ENCODE data around the gene FOXP4. TPM values are rescaled to one million over a fixed set of nuclear protein-coding genes. Genes with fewer than 3 reads are reported as not detected.

FOXP4 gene
- total and polyA plus RNA-seq, 2 of the 13 experiments (the other 11 are each of a cell fraction or from before 2014, with no cell fraction given), result 11.0 to 12.4 TPM

DNA sequence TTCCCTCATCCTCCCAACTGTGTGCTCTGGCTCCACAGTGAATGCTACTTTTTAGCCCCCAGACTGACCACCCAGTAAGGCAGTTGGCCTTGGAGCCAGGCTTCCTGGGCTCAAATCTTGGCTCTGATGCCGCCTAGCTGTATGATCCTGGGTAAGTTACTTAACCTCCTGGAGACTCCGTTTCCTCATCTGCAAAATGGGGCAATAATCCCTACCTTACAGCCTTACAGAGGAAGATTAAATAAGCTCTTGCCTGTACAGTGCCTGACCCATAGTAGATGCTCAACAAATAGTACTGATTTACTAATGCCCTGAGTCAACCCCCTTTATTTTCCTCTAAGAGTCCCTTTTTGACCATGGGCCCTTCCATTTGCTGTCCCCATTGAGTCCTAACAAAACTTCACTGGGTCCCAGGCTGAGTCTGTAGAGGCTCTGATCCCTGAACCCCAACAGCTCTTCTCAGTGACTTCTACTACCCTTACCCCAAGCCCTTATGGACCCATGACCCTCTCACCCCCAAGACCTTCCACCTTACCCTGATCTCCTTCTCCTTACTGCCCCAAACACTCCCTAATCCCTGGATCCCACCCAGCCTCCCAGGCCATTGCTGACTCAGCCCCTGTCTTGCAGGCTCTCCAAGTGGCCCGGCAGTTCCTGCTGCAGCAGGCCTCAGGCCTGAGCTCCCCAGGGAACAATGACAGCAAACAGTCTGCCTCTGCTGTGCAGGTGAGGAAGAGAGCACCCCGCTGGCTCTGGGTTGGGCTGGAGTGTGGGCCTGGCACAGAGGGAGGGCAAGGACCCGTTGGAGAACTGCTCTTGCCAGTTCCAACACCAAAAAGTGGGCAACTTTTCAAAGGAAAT lies 31.4 kb downstream of the FOXP4 start (continued):
- TF ChIP-seq, protein P1, sequence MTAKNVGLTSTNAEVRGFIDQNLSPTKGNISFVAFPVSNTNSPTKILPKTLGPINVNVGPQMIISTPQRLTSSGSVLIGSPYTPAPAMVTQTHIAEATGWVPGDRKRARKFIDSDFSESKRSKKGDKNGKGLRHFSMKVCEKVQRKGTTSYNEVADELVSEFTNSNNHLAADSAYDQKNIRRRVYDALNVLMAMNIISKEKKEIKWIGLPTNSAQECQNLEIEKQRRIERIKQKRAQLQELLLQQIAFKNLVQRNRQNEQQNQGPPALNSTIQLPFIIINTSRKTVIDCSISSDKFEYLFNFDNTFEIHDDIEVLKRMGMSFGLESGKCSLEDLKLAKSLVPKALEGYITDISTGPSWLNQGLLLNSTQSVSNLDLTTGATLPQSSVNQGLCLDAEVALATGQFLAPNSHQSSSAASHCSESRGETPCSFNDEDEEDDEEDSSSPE (CRISPR knock-in tag; IDR thresholded peaks at IDR 0.05), result no peak
- TF ChIP-seq CEBPB (IDR thresholded peaks at IDR 0.05; ENCODE audit: borderline replicate concordance, low read depth, low read length), result no peak
- no peak for TF ChIP-seq KLF11 (CRISPR knock-in tag; IDR thresholded peaks at IDR 0.05)
- TF ChIP-seq TCF12 (IDR thresholded peaks at IDR 0.05), result no peak
- TF ChIP-seq TCF12 (CRISPR knock-in tag; IDR thresholded peaks at IDR 0.05), result 0 out of 2 replicates have a peak, but pooled peaks have one; percentile 68
- TF ChIP-seq ZNF619 (CRISPR knock-in tag; IDR thresholded peaks at IDR 0.05), result no peak
- TF ChIP-seq SMAD9 (CRISPR knock-in tag; IDR thresholded peaks at IDR 0.05), result no peak
- TF ChIP-seq, protein P2, sequence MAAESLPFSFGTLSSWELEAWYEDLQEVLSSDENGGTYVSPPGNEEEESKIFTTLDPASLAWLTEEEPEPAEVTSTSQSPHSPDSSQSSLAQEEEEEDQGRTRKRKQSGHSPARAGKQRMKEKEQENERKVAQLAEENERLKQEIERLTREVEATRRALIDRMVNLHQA (CRISPR knock-in tag; IDR thresholded peaks at IDR 0.05), result no peak
- TF ChIP-seq, protein P3, sequence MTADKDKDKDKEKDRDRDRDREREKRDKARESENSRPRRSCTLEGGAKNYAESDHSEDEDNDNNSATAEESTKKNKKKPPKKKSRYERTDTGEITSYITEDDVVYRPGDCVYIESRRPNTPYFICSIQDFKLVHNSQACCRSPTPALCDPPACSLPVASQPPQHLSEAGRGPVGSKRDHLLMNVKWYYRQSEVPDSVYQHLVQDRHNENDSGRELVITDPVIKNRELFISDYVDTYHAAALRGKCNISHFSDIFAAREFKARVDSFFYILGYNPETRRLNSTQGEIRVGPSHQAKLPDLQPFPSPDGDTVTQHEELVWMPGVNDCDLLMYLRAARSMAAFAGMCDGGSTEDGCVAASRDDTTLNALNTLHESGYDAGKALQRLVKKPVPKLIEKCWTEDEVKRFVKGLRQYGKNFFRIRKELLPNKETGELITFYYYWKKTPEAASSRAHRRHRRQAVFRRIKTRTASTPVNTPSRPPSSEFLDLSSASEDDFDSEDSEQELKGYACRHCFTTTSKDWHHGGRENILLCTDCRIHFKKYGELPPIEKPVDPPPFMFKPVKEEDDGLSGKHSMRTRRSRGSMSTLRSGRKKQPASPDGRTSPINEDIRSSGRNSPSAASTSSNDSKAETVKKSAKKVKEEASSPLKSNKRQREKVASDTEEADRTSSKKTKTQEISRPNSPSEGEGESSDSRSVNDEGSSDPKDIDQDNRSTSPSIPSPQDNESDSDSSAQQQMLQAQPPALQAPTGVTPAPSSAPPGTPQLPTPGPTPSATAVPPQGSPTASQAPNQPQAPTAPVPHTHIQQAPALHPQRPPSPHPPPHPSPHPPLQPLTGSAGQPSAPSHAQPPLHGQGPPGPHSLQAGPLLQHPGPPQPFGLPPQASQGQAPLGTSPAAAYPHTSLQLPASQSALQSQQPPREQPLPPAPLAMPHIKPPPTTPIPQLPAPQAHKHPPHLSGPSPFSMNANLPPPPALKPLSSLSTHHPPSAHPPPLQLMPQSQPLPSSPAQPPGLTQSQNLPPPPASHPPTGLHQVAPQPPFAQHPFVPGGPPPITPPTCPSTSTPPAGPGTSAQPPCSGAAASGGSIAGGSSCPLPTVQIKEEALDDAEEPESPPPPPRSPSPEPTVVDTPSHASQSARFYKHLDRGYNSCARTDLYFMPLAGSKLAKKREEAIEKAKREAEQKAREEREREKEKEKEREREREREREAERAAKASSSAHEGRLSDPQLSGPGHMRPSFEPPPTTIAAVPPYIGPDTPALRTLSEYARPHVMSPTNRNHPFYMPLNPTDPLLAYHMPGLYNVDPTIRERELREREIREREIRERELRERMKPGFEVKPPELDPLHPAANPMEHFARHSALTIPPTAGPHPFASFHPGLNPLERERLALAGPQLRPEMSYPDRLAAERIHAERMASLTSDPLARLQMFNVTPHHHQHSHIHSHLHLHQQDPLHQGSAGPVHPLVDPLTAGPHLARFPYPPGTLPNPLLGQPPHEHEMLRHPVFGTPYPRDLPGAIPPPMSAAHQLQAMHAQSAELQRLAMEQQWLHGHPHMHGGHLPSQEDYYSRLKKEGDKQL (CRISPR knock-in tag; IDR thresholded peaks at IDR 0.05; ENCODE audit: low read depth), result no peak
- no peak for TF ChIP-seq GATA4 (IDR thresholded peaks at IDR 0.05; ENCODE audit: borderline replicate concordance, low read depth)
- peak; percentile 87; the same call in 1 of the 2 replicates for TF ChIP-seq NFKB2 (CRISPR knock-in tag; IDR thresholded peaks at IDR 0.05; ENCODE audit: borderline replicate concordance)
- TF ChIP-seq, protein P4, sequence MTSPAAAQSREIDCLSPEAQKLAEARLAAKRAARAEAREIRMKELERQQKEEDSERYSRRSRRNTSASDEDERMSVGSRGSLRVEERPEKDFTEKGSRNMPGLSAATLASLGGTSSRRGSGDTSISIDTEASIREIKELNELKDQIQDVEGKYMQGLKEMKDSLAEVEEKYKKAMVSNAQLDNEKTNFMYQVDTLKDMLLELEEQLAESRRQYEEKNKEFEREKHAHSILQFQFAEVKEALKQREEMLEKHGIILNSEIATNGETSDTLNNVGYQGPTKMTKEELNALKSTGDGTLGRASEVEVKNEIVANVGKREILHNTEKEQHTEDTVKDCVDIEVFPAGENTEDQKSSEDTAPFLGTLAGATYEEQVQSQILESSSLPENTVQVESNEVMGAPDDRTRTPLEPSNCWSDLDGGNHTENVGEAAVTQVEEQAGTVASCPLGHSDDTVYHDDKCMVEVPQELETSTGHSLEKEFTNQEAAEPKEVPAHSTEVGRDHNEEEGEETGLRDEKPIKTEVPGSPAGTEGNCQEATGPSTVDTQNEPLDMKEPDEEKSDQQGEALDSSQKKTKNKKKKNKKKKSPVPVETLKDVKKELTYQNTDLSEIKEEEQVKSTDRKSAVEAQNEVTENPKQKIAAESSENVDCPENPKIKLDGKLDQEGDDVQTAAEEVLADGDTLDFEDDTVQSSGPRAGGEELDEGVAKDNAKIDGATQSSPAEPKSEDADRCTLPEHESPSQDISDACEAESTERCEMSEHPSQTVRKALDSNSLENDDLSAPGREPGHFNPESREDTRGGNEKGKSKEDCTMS (CRISPR knock-in tag; conservative IDR thresholded peaks at IDR 0.05), result no peak
- peak; percentile 94 for TF ChIP-seq ZFX (CRISPR knock-in tag; IDR thresholded peaks at IDR 0.05; ENCODE audit: low read depth)
- TF ChIP-seq KDM1A (CRISPR knock-in tag; IDR thresholded peaks at IDR 0.05), result peak; percentile 95
- TF ChIP-seq TP53 (CRISPR knock-in tag; conservative IDR thresholded peaks at IDR 0.05), result 0 out of 2 replicates have a peak, but pooled peaks have one; percentile 26
- TF ChIP-seq, protein P5, sequence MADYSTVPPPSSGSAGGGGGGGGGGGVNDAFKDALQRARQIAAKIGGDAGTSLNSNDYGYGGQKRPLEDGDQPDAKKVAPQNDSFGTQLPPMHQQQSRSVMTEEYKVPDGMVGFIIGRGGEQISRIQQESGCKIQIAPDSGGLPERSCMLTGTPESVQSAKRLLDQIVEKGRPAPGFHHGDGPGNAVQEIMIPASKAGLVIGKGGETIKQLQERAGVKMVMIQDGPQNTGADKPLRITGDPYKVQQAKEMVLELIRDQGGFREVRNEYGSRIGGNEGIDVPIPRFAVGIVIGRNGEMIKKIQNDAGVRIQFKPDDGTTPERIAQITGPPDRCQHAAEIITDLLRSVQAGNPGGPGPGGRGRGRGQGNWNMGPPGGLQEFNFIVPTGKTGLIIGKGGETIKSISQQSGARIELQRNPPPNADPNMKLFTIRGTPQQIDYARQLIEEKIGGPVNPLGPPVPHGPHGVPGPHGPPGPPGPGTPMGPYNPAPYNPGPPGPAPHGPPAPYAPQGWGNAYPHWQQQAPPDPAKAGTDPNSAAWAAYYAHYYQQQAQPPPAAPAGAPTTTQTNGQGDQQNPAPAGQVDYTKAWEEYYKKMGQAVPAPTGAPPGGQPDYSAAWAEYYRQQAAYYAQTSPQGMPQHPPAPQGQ (CRISPR knock-in tag; IDR thresholded peaks at IDR 0.05; ENCODE audit: borderline replicate concordance), result no peak
- no peak for TF ChIP-seq SP2 (CRISPR knock-in tag; IDR thresholded peaks at IDR 0.05)
- peak; percentile 50; the same call in 1 of the 2 replicates for TF ChIP-seq GABPB1 (CRISPR knock-in tag; IDR thresholded peaks at IDR 0.05)

All from HepG2 (cell line).